B cell (primary cell): Measurements from ENCODE around the gene FAM174C. TPM values are rescaled to one million over a fixed set of nuclear protein-coding genes. Genes with fewer than 3 reads are reported as not detected.
A peak's percentile ranks its signal among the peaks of the same experiment; 100 is the strongest.

Experiments used
- ATAC-seq: fragments of 200-7000 bp; cut with Tn5 transposase; one replicate; pipeline ENCODE4 v1.10.0; 2021; ENCODE audit warnings: low read depth, mild to moderate bottlenecking, moderate number of reproducible peaks, moderate library complexity
- CTCF ChIA-PET: fragments of 350-600 bp; sonication (Branson Sonifier 250); formaldehyde crosslinking; loops from one replicate; lab custom pipeline; 2021; ENCODE audit warnings: antibody characterized with exemption, inconsistent platforms; lab: Charles Lee
- POLR2A ChIA-PET: fragments of 350-600 bp; sonication (Branson Sonifier 250); formaldehyde crosslinking; loops from one replicate; lab custom pipeline; 2021; ENCODE audit warnings: antibody characterized with exemption; lab: Charles Lee
- DNase-seq: peaks from one replicate; pipeline ENCODE4 v3.0.0; 2013
- H2AFZ ChIP-seq: 2 replicates; pipeline ENCODE4 v1.6.1; 2012; ENCODE audit warnings: mild to moderate bottlenecking, low read depth, low read length; ENCODE audit not compliant: insufficient read depth, poor library complexity, severe bottlenecking
- H3K27ac ChIP-seq, 2 donors: 1 replicate in 1 of 2; 2 replicates in 1 of 2; pipeline ENCODE4 v1.5.1; 2012 to 2013; ENCODE audit warnings: low read length in 2 of 2, mild to moderate bottlenecking in 2 of 2, moderate library complexity in 1 of 2
- H3K27me3 ChIP-seq, 4 experiments: fragments of 200-600 bp in 1 of 4; sonication (generic) in 1 of 4; replicated peaks in 1 of 4; 1 replicate in 2 of 4; 2 replicates in 2 of 4; pipeline versions ENCODE4 v1.6.1 to v1.7.0; 2013 to 2016; ENCODE audit warnings: low read length in 3 of 4, mild to moderate bottlenecking in 2 of 4, mixed read lengths in 1 of 4, moderate library complexity in 1 of 4; ENCODE audit not compliant: insufficient read depth in 4 of 4, control insufficient read depth in 3 of 4; ENCODE audit errors: control extremely low read depth in 1 of 4
- H3K36me3 ChIP-seq, 2 experiments: replicated peaks in 1 of 2; 1 replicate in 1 of 2; 2 replicates in 1 of 2; pipeline versions ENCODE4 v1.6.1 to v1.7.1; 2013; ENCODE audit warnings: low read length in 1 of 2; ENCODE audit not compliant: insufficient read depth in 2 of 2, control insufficient read depth in 1 of 2; ENCODE audit errors: control extremely low read depth in 1 of 2, extremely low read depth in 1 of 2
- H3K4me1 ChIP-seq, 2 donors: fragments of 200-600 bp in 1 of 2; sonication (generic) in 1 of 2; 1 replicate in 1 of 2; 2 replicates in 1 of 2; pipeline versions ENCODE4 v1.5.1 to v1.6.1; 2013 to 2017; ENCODE audit warnings: low read length in 2 of 2; ENCODE audit not compliant: control insufficient read depth in 2 of 2, insufficient read depth in 2 of 2
- H3K4me2 ChIP-seq: replicated peaks from 2 replicates; pipeline ENCODE3; 2012; ENCODE audit warnings: mild to moderate bottlenecking, low read depth, low read length; ENCODE audit not compliant: poor library complexity, severe bottlenecking
- H3K4me3 ChIP-seq, 5 experiments: fragments of 200-600 bp in 1 of 5; sonication (generic) in 1 of 5; 1 replicate in 3 of 5; 2 replicates in 2 of 5; pipeline versions ENCODE4 v1.5.1 to v1.7.0; 2011 to 2016; ENCODE audit warnings: low read length in 4 of 5, mild to moderate bottlenecking in 4 of 5, low read depth in 2 of 5, control low read depth in 1 of 5, moderate library complexity in 1 of 5; ENCODE audit not compliant: insufficient read depth in 1 of 5; ENCODE audit errors: control extremely low read depth in 1 of 5, extremely low read depth in 1 of 5
- H3K79me2 ChIP-seq: fragments of 200-600 bp; sonication (generic); one replicate; pipeline ENCODE4 v1.6.0; 2016; ENCODE audit warnings: low read length; ENCODE audit not compliant: control insufficient read depth, insufficient read depth
- H3K9ac ChIP-seq: fragments of 200-600 bp; sonication (generic); 2 replicates; pipeline ENCODE4 v1.6.1; 2017; ENCODE audit warnings: mild to moderate bottlenecking, low read length, moderate library complexity
- H3K9me3 ChIP-seq, 3 donors: one replicate each; pipeline versions ENCODE4 v1.6.1 to v1.7.1; 2013; ENCODE audit warnings: low read length in 2 of 3; ENCODE audit not compliant: control insufficient read depth in 2 of 3, insufficient read depth in 1 of 3; ENCODE audit errors: control extremely low read depth in 1 of 3
- H4K20me1 ChIP-seq: 2 replicates; pipeline ENCODE4 v1.6.0; 2012; ENCODE audit warnings: mild to moderate bottlenecking, low read length; ENCODE audit not compliant: insufficient read depth, control insufficient read depth, poor library complexity, severe bottlenecking
- H3K27ac Mint-ChIP-seq: one replicate; pipeline ENCODE4 v1.8.0; 2021; ENCODE audit warnings: mixed read lengths
- H3K27me3 Mint-ChIP-seq: one replicate; pipeline ENCODE4 v1.8.0; 2021; ENCODE audit warnings: mixed read lengths
- H3K4me1 Mint-ChIP-seq: one replicate; pipeline ENCODE4 v1.8.0; 2021; ENCODE audit warnings: mixed read lengths
- H3K4me3 Mint-ChIP-seq: one replicate; pipeline ENCODE4 v1.8.0; 2021; ENCODE audit warnings: mixed read lengths
- H3K9me3 Mint-ChIP-seq: one replicate; pipeline ENCODE4 v1.8.0; 2022; ENCODE audit warnings: mixed read lengths; ENCODE audit not compliant: insufficient read depth
- CTCF ChIP-seq: fragments of 200-600 bp; IDR thresholded peaks from one replicate; pipeline ENCODE4 v1.8.0; 2022; ENCODE audit warnings: antibody characterized with exemption, mild to moderate bottlenecking
- EZH2 ChIP-seq: IDR thresholded peaks from 2 replicates; pipeline ENCODE4 v1.6.1; 2012; ENCODE audit warnings: borderline replicate concordance, low read depth, mild to moderate bottlenecking, moderate library complexity, low read length; ENCODE audit not compliant: insufficient read depth, poor library complexity, severe bottlenecking
- WGBS: methylation state at CpG from one replicate; pipeline ENCODE4 v1.1.5; 2013; ENCODE audit warnings: missing lambda C conversion rate; ENCODE audit not compliant: insufficient coverage; 5-methylcytosine and 5-hydroxymethylcytosine counted together
- intact Hi-C: fragments of 100-400 bp; cut with micrococcal nuclease; formaldehyde crosslinking; loops from one replicate; pipeline ENCODE4 v1.10.0; 2022
- polyA plus RNA-seq: library from polyadenylated mRNA; depleted of rRNA; stranded (reverse); fragments of >200 nt; gene quantifications from 2 replicates; pipeline ENCODE4 v1.2.3, GENCODE V29; 2012
- total RNA-seq, 2 donors: library from RNA; stranded (reverse); fragments of 120-200 nt in 1 of 2; gene quantifications; 1 replicate in 1 of 2; 2 replicates in 1 of 2; pipeline versions ENCODE4 v1.2.3 to v1.2.4, GENCODE V29; 2013 to 2022

The FAM174C gene
- total and polyA plus RNA-seq, 2 donors (not counting 1 experiment from before 2014, with no cell fraction given) = 41.1 to 70.6 TPM

- peak overlapping the region; percentile 61 for H3K4me3 Mint-ChIP-seq
- H3K4me1 Mint-ChIP-seq = peaks cover 49% of the 10 kb centered on the region
- H4K20me1 ChIP-seq = peaks cover 80% of the 10 kb centered on the region
- 94% methylated on average over 38 of the region's 46 CpGs for WGBS
- intact Hi-C loops = no loop called here
- no peaks in the 10 kb centered on the region for H3K9me3 ChIP-seq
- no peaks in the 10 kb centered on the region for H3K9me3 Mint-ChIP-seq
- H3K27ac Mint-ChIP-seq = peak overlapping the region; percentile 63
- CTCF ChIA-PET = interaction anchor here (0.8 to 6.1 kb wide), 4 partner anchors 21 to 33 kb away, joined by 3 to 51 read pairs (median 3); no protein-coding TSS in a partner anchor
- no peak overlapping the region for H2AFZ ChIP-seq
- no peaks in the 10 kb centered on the region for H3K27me3 Mint-ChIP-seq
- DNase-seq (peak; percentile 50), ATAC-seq (no peak)
- peaks cover 76% of the 10 kb centered on the region for H3K79me2 ChIP-seq
- H3K4me3 ChIP-seq = peak overlapping the region in 2 of 5 experiments; percentile 40 to 70
- H3K36me3 ChIP-seq = peaks cover 9 to 58% of the 10 kb centered on the region in 2 experiments
- peak overlapping the region; percentile 100 for H3K4me2 ChIP-seq
- POLR2A ChIA-PET = interaction anchor here (0.6 to 2.3 kb wide), 7 partner anchors 8 to 1027 kb away, joined by 3 to 14 read pairs (median 5); no protein-coding TSS in a partner anchor
- peak overlapping the region; percentile 73 to 97 for H3K27ac ChIP-seq
- TF ChIP-seq CTCF (no peak), EZH2 (no peak)
- peaks cover 44 to 67% of the 10 kb centered on the region in 2 donors for H3K4me1 ChIP-seq
- peak overlapping the region; percentile 89 for H3K9ac ChIP-seq
- no peaks in the 10 kb centered on the region for H3K27me3 ChIP-seq
These were observed 1.1 kb upstream of the FAM174C start for GRCh38 chr19:1274081-1274851.

GRCh38 chr19:1274852-1275259, 474 bp upstream of the FAM174C start:
- peaks cover 77% of the 10 kb centered on the region for H3K79me2 ChIP-seq

More at GRCh38 chr19:1274852-1275259, 474 bp upstream of the FAM174C start:
- Histone ChIP-seq H3K4me1 (peaks cover 44 to 68% of the 10 kb centered on the region in 2 donors), H3K27me3 (no peaks in the 10 kb centered on the region), H2AFZ (no peak overlapping the region), H3K4me2 (peak overlapping the region; percentile 100), H3K9ac (peak overlapping the region; percentile 89), H3K27ac (peak overlapping the region; percentile 73 to 97), H4K20me1 (peaks cover 81% of the 10 kb centered on the region), H3K36me3 (peaks cover 9 to 60% of the 10 kb centered on the region in 2 experiments), H3K4me3 (peak overlapping the region in 4 of 5 experiments; percentile 40 to 85 (median 76)), H3K9me3 (no peaks in the 10 kb centered on the region)
- Mint-ChIP-seq H3K27me3 (no peaks in the 10 kb centered on the region), H3K4me3 (peak overlapping the region; percentile 75), H3K9me3 (no peaks in the 10 kb centered on the region), H3K4me1 (peaks cover 50% of the 10 kb centered on the region), H3K27ac (peak overlapping the region; percentile 81)
- 63% methylated on average over 44 of the region's 44 CpGs for WGBS
- intact Hi-C loops = no loop called here
- ChIA-PET CTCF (interaction anchor here (0.7 to 6.1 kb wide), 7 partner anchors 9 to 551 kb away, joined by 3 to 51 read pairs (median 3); partner anchors contain the start of gene ARHGAP45), POLR2A (interaction anchor here (0.6 to 1.8 kb wide), 7 partner anchors 8 to 216 kb away, joined by 3 to 15 read pairs (median 5); partner anchors contain the start of gene REEP6)
- TF ChIP-seq CTCF (no peak), EZH2 (no peak)
- no peak for DNase-seq
- no peak for ATAC-seq
